Esophagus (tissue), 2 donors: ENCODE measurements around the gene HSD17B14. TPM values are rescaled to one million over a fixed set of nuclear protein-coding genes. Genes with fewer than 3 reads are reported as not detected.

Experiments used
- H3K27ac ChIP-seq, 2 donors: one replicate each; pipeline ENCODE4 v1.5.1; 2013; ENCODE audit warnings: low read depth in 2 of 2, mild to moderate bottlenecking in 2 of 2, inconsistent platforms in 1 of 2, low read length in 1 of 2, moderate library complexity in 1 of 2
- H3K27me3 ChIP-seq, 2 donors: one replicate each; pipeline ENCODE4 v1.6.1; 2013; ENCODE audit warnings: low read length in 2 of 2, control low read depth in 1 of 2, mild to moderate bottlenecking in 1 of 2; ENCODE audit not compliant: insufficient read depth in 2 of 2, control insufficient read depth in 1 of 2
- H3K36me3 ChIP-seq, 2 donors: one replicate each; pipeline ENCODE4 v1.6.1; 2013; ENCODE audit warnings: low read length in 1 of 2; ENCODE audit not compliant: control insufficient read depth in 2 of 2, insufficient read depth in 2 of 2
- H3K4me1 ChIP-seq, 2 donors: one replicate each; pipeline ENCODE4 v1.6.1; 2013; ENCODE audit warnings: low read length in 1 of 2; ENCODE audit not compliant: control insufficient read depth in 2 of 2, insufficient read depth in 2 of 2
- H3K4me3 ChIP-seq, 2 donors: one replicate each; pipeline ENCODE4 v1.5.1; 2013; ENCODE audit warnings: low read length in 2 of 2, mild to moderate bottlenecking in 2 of 2, low read depth in 1 of 2, moderate library complexity in 1 of 2
- H3K9me3 ChIP-seq, 2 donors: one replicate each; pipeline ENCODE4 v1.6.1; 2013; ENCODE audit warnings: mild to moderate bottlenecking in 2 of 2, low read depth in 1 of 2, low read length in 1 of 2, moderate library complexity in 1 of 2; ENCODE audit not compliant: control insufficient read depth in 2 of 2, insufficient read depth in 1 of 2
- WGBS, 2 donors: extraction: QIAGEN DNeasy Blood & Tissue Kit; methylation state at CpG; one replicate each; pipeline ENCODE4 v1.1.7; 2013; 5-methylcytosine and 5-hydroxymethylcytosine counted together
- polyA plus RNA-seq, 2 donors: library from polyadenylated mRNA; stranded (reverse); fragments of 200-250 nt; gene quantifications; one replicate each; pipeline ENCODE4 v1.2.3, GENCODE V29; 2013
- donor health status: healthy with polysubstance abuse.
- donor health status: Bipolar disorder and iron deficiency.

Gene HSD17B14
- polyA plus RNA-seq, 2 donors: 2.2 to 3.4 TPM

DNA sequence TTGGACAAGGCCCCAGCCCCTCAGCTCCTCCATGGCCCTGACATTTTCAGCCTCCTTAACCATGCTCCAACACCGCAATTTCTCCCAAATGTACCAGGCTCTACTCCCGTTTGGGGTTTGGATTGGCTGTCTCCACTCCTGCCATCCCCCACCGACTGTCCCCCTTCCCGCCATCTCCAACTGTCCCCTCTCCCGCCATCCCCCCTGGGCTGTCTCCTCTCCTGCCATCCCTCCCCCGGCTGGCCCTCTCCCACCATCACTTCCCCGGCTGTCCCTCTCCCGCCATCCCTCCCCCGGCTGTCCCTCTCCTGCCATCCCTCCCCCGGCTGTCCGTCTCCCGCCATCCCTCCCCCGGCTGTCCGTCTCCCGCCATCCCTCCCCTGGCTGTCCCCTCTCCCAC is 30.8 kb downstream of the HSD17B14 start:
- 91% methylated on average over 15 of the region's 15 CpGs for WGBS, 2 donors

DNA sequence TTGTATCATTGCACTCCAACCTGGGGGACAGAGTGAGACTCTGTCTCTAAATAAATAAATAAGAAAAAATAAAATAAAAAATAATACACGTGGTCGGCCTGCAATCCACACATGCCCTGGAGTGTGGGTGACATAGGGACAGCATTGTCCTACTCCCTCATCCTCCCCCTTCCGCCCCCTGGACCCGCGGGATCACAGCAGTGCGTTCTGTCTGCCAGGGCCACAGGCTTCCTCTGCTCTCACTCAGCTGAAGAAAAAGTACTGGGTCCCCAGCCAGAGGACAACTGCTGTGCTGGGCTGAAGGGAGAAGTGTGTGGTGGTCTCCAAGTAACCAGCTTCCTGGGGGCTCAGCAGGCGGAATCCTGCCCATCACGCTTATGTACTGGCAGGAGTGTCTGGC is 31.8 kb downstream of the HSD17B14 start:
- peaks cover 0 to 9% of the 10 kb centered on the region in 2 donors for H3K36me3 ChIP-seq
- H3K27ac ChIP-seq: no peak overlapping the region
- no peaks in the 10 kb centered on the region for H3K27me3 ChIP-seq
- H3K9me3 ChIP-seq: no peaks in the 10 kb centered on the region
- no peak overlapping the region for H3K4me3 ChIP-seq
- 83 to 90% methylated on average over 8 of the region's 8 CpGs for WGBS, 2 donors
- H3K4me1 ChIP-seq: peaks cover 3 to 7% of the 10 kb centered on the region in 2 donors

More for the DNA sequence above, 30.8 kb downstream of the HSD17B14 start:
- peaks cover 3 to 7% of the 10 kb centered on the region in 2 donors for H3K4me1 ChIP-seq
- peaks cover 0 to 4% of the 10 kb centered on the region in 2 donors for H3K36me3 ChIP-seq
- no peaks in the 10 kb centered on the region for H3K9me3 ChIP-seq
- H3K27me3 ChIP-seq: no peaks in the 10 kb centered on the region
- H3K4me3 ChIP-seq: no peak overlapping the region
- no peak overlapping the region for H3K27ac ChIP-seq

DNA sequence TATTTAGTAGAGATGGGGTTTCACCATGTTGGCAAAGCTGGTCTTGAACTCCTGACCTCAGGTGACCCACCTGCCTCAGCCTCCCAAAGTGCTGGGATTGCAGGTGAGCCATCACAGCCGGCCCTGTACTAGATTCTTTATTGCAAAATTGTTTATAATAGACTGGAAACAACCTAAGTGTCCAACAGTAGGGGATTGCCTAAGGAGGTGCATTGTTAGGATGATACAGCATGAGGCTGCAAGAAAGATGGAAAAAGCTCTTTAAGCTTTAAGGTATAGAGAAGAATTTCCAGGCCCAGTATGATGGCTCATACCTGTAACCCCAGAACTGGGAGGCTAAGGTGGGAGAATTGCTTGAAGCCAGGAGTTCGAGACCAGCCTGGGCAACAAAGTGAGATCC is 33.7 kb downstream of the HSD17B14 start:
- H3K4me3 ChIP-seq: no peak overlapping the region
- H3K4me1 ChIP-seq: peaks cover under 1 to 4% of the 10 kb centered on the region in 2 donors
- no peaks in the 10 kb centered on the region for H3K9me3 ChIP-seq
- H3K27ac ChIP-seq: no peak overlapping the region
- peaks cover 0 to 15% of the 10 kb centered on the region in 2 donors for H3K36me3 ChIP-seq
- no peaks in the 10 kb centered on the region for H3K27me3 ChIP-seq
- WGBS, 2 donors: 90 to 93% methylated on average over 2 of the region's 2 CpGs

DNA sequence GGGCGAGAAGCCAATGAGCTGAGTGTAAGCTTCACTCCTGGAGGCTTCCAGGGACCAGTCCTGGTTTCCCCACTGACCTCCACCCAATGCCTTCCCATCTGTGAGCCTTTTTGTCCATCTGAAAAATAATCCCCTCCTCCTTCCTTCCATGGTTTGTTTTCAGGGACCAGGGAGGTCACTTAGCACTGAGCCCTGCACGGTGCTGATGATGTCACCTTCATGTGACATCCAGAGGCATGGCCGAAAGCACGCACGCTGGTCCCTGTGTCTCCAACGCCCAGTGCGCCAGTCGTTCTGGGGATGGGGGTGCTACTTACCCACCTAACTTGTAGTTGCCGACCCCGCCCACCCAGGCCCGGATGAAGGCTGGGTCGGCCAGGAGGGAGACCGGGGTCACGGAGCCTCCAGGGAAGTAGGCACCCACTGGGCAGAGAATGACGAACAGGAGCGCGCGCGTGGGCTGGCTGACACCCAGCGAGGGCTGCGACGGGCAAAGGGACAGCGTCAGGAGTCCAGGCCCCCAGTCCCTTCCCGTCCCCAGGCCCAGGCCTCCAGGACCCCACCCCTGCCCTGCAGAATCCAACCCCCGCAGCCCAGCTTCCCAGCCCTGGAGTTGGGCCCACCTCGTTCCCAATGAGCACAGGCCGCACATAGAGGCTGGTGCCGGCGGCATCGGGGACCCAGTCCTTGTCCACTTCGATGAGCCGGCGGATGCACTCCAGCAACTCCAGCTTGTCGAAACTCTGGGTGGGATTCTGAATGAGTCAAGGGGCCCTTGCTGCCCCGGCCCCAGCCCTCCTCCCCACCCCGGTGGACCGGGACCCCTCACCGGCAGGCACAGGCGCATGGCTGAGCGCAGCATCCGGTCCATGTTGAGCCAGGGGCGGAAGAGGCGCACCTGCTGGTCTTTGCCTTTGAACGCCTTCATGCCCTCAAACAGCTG is 36.7 kb downstream of the HSD17B14 start:
- Histone ChIP-seq H3K9me3 (no peaks in the 10 kb centered on the region), H3K36me3 (peaks cover 0 to 11% of the 10 kb centered on the region in 2 donors), H3K4me1 (no peaks in the 10 kb centered on the region), H3K27me3 (no peaks in the 10 kb centered on the region), H3K4me3 (no peak overlapping the region), H3K27ac (no peak overlapping the region)
- 91 to 92% methylated on average over 44 of the region's 44 CpGs for WGBS, 2 donors

DNA sequence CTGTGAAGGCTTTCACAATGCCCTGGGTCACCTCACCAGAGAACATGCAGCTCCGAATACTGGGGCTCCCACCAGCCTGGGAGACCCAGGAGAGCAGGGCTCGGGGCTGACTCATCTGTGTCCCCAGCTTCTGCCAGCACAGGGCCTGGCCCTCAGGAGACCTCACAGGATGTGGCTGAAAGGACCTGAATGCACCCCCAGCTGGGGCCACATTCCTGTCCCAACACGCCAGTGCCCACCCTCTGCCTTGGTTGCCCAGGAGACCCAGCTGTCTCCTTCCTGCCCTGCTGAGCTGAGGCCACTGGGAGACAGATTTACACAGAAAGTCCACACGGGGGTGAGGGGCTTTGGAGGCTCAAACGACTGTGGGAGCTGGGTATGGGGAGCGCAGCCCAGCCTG is 37.4 kb downstream of the HSD17B14 start:
- Histone ChIP-seq H3K27ac (no peak overlapping the region), H3K4me1 (no peaks in the 10 kb centered on the region), H3K27me3 (no peaks in the 10 kb centered on the region), H3K36me3 (peaks cover 0 to 11% of the 10 kb centered on the region in 2 donors), H3K9me3 (no peaks in the 10 kb centered on the region), H3K4me3 (no peak overlapping the region)
- 62 to 63% methylated on average over 6 of the region's 6 CpGs for WGBS, 2 donors

DNA sequence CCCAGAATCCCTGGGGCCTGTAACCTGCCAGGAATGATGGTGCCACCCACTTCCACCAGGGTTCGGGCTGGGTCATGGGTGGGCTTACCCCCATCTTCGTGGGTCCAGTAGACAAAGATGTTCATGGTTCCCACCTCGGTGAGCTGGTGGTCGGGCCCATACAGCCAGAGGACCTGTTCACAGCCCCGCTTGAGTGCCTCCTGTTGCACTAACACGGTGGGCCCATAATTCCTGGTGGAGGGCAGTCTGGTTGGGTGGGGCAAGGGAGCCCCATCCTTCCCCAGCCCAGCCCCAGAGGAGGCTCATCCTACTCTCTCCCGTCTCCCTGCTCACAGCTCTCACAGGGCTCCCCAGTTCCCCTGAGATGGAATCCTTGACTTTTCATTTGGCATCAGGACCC is 39.2 kb downstream of the HSD17B14 start:
- Histone ChIP-seq H3K36me3 (peaks cover 0 to 11% of the 10 kb centered on the region in 2 donors), H3K4me3 (no peak overlapping the region), H3K27ac (peak overlapping the region in 1 of 2 donors; percentile 15), H3K27me3 (no peaks in the 10 kb centered on the region), H3K4me1 (no peaks in the 10 kb centered on the region), H3K9me3 (no peaks in the 10 kb centered on the region)
- 88 to 91% methylated on average over 7 of the region's 7 CpGs for WGBS, 2 donors

DNA sequence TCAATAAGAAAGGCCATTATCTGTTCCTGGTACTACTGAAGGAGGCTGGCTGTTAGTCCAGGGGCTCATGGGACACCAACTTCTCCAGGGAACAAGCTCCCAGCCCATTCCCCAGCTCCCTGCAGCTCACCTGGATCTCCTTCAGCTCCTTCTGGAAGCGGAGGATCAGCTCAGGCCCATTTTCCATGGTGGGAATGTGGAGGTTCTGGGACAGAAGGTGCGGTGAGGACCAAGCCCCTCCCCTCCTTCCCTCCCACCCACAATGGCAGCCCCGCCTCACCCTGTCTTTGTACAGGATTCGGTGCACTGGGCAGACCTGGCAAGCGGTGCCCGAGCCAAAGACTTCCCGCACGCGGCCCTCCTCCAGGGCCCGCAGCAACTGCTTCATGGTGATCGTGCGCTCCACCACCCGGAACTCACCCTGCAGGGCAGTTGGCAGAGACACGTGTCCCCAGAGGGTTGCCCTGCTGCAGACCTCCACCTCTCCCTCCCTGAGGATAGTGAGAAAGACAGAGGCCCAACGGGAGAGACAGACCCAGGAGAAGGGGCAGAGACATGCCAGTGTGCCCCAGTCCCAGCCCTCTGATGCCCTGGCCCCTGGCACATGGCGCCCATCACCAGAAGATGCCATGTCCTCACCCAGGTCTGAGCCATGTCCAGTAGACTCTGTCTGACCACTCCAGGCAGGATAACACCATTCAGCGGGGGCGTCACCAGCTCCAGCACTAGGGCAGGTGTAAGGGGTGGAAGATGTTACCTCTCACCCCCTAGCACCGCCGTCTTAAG is 39.8 kb downstream of the HSD17B14 start:
- Histone ChIP-seq H3K4me3 (no peak overlapping the region), H3K9me3 (no peaks in the 10 kb centered on the region), H3K4me1 (no peaks in the 10 kb centered on the region), H3K27me3 (no peaks in the 10 kb centered on the region), H3K36me3 (peaks cover 0 to 11% of the 10 kb centered on the region in 2 donors), H3K27ac (peak overlapping the region; percentile 86 to 94)
- WGBS, 2 donors: 80 to 81% methylated on average over 20 of the region's 20 CpGs

DNA sequence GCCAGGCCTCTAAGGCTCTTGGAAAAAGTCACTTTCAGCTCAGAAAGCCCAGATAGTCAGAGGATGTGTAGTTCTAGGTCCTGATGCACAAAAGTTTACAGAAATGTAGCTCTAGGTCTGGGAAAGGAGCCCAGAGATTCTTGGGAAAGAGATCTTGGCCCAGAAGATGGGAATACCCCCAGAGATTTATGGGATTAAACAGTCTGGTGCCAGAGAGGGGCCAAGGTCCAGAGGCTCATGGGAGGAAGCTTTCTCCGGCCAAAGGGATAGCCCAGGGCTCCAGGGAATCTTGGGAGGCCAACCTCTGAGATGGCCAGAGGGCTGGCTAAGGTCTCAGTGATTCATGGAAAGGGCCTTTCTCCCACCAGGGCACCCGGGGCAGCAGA is 40.6 kb downstream of the HSD17B14 start:
- peak overlapping the region; percentile 86 to 94 for H3K27ac ChIP-seq
- 32 to 60% methylated on average over 2 of the region's 2 CpGs for WGBS, 2 donors
- H3K4me1 ChIP-seq: no peaks in the 10 kb centered on the region
- no peaks in the 10 kb centered on the region for H3K9me3 ChIP-seq
- H3K4me3 ChIP-seq: peak overlapping the region in 1 of 2 donors; percentile 40
- no peaks in the 10 kb centered on the region for H3K27me3 ChIP-seq
- H3K36me3 ChIP-seq: peaks cover 0 to 11% of the 10 kb centered on the region in 2 donors

DNA sequence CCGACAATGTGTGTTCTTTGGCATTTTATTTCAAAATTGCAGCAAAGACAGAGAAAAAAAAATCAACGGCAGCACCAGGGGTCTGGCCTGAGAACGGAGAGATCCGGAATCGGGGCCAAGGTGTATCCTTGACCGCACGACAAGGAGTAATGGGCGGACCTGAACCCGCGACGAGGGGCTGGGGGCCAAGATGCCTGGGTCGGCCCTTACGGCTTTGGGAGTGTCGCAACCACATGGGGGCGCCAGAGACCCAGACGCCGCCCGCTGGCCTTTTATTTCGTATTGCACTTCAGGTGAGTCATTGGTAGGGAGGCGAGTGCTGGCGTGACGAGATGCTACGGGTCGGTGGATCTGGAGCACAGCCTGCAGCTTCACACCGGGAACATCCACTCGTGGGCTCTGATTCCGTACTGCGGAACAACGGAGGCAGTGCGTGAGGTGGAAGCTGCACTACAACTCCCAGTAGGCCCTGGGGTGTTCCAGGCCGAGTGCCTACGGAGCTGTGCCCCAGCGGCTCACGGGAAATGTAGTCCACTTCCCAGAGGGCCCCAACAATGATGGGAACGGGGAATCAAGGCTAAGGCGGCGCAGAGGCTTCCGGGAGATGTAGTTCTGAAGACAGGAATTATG is 41.1 kb downstream of the HSD17B14 start:
- peaks cover 0 to 9% of the 10 kb centered on the region in 2 donors for H3K36me3 ChIP-seq
- no peaks in the 10 kb centered on the region for H3K9me3 ChIP-seq
- no peaks in the 10 kb centered on the region for H3K27me3 ChIP-seq
- no peaks in the 10 kb centered on the region for H3K4me1 ChIP-seq
- peak overlapping the region; percentile 38 to 40 for H3K4me3 ChIP-seq
- H3K27ac ChIP-seq: peak overlapping the region; percentile 86 to 94
- 1% methylated on average over 38 of the region's 38 CpGs for WGBS, 2 donors
